Measurements from ENCODE around the gene PDIA4.

GRCh38 chr7:149050941-149051340 is 22.6 kb upstream of the PDIA4 start:
- TF ChIP-seq, protein P1, sequence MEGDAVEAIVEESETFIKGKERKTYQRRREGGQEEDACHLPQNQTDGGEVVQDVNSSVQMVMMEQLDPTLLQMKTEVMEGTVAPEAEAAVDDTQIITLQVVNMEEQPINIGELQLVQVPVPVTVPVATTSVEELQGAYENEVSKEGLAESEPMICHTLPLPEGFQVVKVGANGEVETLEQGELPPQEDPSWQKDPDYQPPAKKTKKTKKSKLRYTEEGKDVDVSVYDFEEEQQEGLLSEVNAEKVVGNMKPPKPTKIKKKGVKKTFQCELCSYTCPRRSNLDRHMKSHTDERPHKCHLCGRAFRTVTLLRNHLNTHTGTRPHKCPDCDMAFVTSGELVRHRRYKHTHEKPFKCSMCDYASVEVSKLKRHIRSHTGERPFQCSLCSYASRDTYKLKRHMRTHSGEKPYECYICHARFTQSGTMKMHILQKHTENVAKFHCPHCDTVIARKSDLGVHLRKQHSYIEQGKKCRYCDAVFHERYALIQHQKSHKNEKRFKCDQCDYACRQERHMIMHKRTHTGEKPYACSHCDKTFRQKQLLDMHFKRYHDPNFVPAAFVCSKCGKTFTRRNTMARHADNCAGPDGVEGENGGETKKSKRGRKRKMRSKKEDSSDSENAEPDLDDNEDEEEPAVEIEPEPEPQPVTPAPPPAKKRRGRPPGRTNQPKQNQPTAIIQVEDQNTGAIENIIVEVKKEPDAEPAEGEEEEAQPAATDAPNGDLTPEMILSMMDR (IDR thresholded peaks at IDR 0.05; ENCODE audit: insufficient read depth, low read depth, low read length) = no peak
- no peak for TF ChIP-seq EZH2 (IDR thresholded peaks at IDR 0.05; ENCODE audit: insufficient read depth, low read length)
